Measurements from ENCODE around the gene ASTN1.
A peak's percentile ranks its signal among the peaks of the same experiment; 100 is the strongest.

Gene ASTN1

GRCh38 chr1:176950736-176951324, 213.7 kb downstream of the ASTN1 start:
- DNase-seq (ENCODE audit: low read depth in 2 of 2), result no peak
- H3K4me3 ChIP-seq (replicated peaks in 1 of 2; ENCODE audit: low read depth in 2 of 2, low read length in 2 of 2), result no peak overlapping the region
- TF ChIP-seq CTCF (IDR thresholded peaks at IDR 0.05; ENCODE audit: low read depth, low read length), result no peak

- TF ChIP-seq CTCF (IDR thresholded peaks at IDR 0.05; ENCODE audit: low read depth, low read length), result peak; percentile 30
- DNase-seq (ENCODE audit: low read depth in 2 of 2), result peak; percentile 7 to 37
- H3K4me3 ChIP-seq (replicated peaks in 1 of 2; ENCODE audit: low read depth in 2 of 2, low read length in 2 of 2), result no peak overlapping the region
Measured at GRCh38 chr1:176949033-176949662, 215.4 kb downstream of the ASTN1 start.

DNA sequence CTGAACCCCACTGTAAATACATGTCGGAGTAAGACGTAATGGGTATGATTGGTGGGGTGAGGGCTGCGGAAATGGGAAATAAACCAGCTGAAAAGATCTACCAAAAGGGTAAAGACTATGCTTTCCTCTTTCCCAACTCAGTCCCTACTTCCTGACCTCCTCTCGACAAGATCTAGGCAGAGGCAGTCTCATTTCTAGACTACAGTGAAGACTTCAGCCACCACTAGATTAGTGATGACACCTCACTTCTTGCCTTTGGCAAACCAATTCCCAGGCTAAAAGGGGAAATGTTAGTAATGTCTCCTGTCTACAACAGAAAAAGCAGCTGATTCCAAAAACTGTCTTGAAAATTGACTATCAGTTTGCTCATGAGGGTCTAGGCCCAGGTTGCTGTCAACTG, 219.9 kb downstream of the ASTN1 start:
- TF ChIP-seq CTCF (IDR thresholded peaks at IDR 0.05; ENCODE audit: low read depth, low read length), result no peak
- DNase-seq (ENCODE audit: low read depth in 2 of 2), result no peak
- H3K4me3 ChIP-seq (replicated peaks in 1 of 2; ENCODE audit: low read depth in 2 of 2, low read length in 2 of 2), result no peak overlapping the region

DNA sequence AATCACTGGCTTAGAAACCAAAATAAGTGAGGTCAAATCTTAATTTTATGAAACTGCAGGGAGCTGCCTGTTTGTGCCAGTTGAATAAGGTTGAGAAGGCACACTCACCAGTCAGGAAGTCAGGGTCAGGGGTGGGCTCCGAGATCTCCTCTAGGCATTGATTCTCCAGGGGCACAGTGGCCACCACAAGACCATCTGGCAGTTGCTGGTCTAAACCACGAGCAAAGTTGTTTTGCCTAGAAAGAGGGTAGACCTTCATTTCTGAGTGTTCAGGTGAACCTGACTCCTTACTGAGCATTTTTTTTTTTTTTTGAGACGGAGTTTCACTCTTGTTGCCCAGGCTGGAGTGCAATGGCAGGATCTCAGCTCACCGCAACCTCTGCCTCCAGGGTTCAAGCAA, 220.7 kb downstream of the ASTN1 start:
- no peak overlapping the region for H3K4me3 ChIP-seq (replicated peaks in 1 of 2; ENCODE audit: low read depth in 2 of 2, low read length in 2 of 2)
- TF ChIP-seq CTCF (IDR thresholded peaks at IDR 0.05; ENCODE audit: low read depth, low read length), result no peak
- no peak for DNase-seq (ENCODE audit: low read depth in 2 of 2)

DNA sequence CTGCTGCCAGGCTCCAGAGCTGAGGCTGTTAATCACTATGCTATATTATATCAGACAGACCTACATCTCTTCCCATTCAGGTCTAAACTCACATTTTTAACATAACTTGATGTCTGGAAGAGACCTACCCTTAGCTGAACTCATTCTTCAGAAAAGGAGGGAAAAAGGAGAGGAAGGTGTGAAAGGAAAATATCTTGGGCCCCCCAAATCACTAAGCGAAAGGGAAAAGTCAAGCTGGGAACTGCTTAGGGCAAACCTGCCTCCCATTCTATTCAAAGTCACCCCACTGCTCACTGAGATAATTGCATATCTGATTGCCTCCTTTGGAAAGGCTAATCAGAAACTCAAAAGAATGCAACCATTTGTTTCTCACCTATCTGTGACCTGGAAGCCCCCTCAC, 222.2 kb downstream of the ASTN1 start:
- H3K4me3 ChIP-seq (replicated peaks in 1 of 2; ENCODE audit: low read depth in 2 of 2, low read length in 2 of 2), result no peak overlapping the region
- no peak for TF ChIP-seq CTCF (IDR thresholded peaks at IDR 0.05; ENCODE audit: low read depth, low read length)

DNA sequence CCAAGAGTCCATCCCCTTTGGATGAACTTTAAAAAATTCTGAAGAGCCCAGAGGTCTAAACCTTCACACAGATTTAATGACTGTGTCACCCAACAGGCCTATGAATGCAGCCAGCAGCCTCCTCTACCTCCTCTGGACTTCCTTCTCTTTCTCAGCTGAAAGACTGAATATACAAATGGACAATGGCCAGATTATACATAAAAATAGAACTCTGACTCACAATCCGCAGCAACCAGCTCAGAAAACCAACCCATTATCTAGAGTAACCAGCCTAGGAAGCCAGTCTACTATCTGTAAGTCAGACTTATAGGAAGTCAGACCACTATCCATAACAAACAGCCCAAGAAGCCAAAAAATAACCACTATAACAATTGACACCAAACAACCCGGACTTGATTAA, 224.5 kb downstream of the ASTN1 start:
- H3K4me3 ChIP-seq (replicated peaks in 1 of 2; ENCODE audit: low read depth in 2 of 2, low read length in 2 of 2), result no peak overlapping the region
- no peak for DNase-seq (ENCODE audit: low read depth in 2 of 2)
- TF ChIP-seq CTCF (IDR thresholded peaks at IDR 0.05; ENCODE audit: low read depth, low read length), result no peak

More for the DNA sequence above, 222.2 kb downstream of the ASTN1 start:
- DNase-seq (ENCODE audit: low read depth in 2 of 2), result no peak

GRCh38 chr1:176938375-176938774, 226.1 kb downstream of the ASTN1 start:
- no peak overlapping the region for H3K4me3 ChIP-seq (replicated peaks in 1 of 2; ENCODE audit: low read depth in 2 of 2, low read length in 2 of 2)
- no peak for TF ChIP-seq CTCF (IDR thresholded peaks at IDR 0.05; ENCODE audit: low read depth, low read length)
- DNase-seq (ENCODE audit: low read depth in 2 of 2), result no peak

All from cardiac fibroblast (primary cell).